ENCODE measurements around the gene CD27. TPM values are rescaled to one million over a fixed set of nuclear protein-coding genes. Genes with fewer than 3 reads are reported as not detected.
"Not testable (repeated sequence)": the region's sequence is repeated elsewhere in the genome, so short reads cannot be mapped to it uniquely, and the experiment has no call there.

Gene CD27
- total and polyA plus RNA-seq, 2 experiments from 2014 or later: 0.53 TPM; not detected in 1

DNA sequence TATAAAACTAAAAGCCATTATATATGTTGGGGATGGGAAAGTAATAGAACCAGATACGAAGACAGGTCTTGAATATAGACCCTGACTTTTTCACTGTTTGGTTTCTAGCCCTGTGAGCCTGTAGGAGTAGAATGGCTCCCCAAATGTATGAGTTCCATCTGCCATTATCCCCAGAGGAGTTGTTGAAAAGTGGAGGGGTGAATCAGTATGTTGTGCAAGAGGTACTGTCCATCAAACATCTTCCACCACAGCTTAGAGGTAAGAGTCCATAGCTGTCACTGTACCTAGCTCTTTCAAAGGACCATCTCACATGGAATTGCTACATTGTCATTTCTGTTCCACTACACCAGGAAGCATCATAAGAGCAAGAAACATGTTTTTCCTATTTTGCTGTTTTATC is 50.2 kb downstream of the CD27 start:
- Histone ChIP-seq H3F3A (replicated peaks; ENCODE audit: low read depth) (peaks cover 8% of the 10 kb centered on the region; the same call in 1 of the 2 replicates), H4K20me1 (replicated peaks; ENCODE audit: insufficient read depth) (peaks cover 14% of the 10 kb centered on the region), H3K27ac (ENCODE audit: low read depth) (no peak overlapping the region), H3K4me1 (ENCODE audit: insufficient read depth) (peaks cover 27% of the 10 kb centered on the region), H3K9me2 (ENCODE audit: insufficient read depth) (no peaks in the 10 kb centered on the region), H3K36me3 (ENCODE audit: insufficient read depth) (peaks cover 30% of the 10 kb centered on the region), H3K4me3 (peak overlapping the region; percentile 70), H3K4me2 (peak overlapping the region; percentile 81), H3K79me2 (replicated peaks; ENCODE audit: insufficient read depth) (peaks cover 66% of the 10 kb centered on the region), H3K27me3 (ENCODE audit: insufficient read depth) (no peaks in the 10 kb centered on the region), H2AFZ (no peak overlapping the region)
- no peak for ATAC-seq
- DNase-seq (ENCODE audit: low spot score): no peak
- Mint-ChIP-seq H3K4me1 (peaks cover 13% of the 10 kb centered on the region; the same call in 2 of the 3 replicates), H3K36me3 (ENCODE audit: low read depth) (peaks cover 57% of the 10 kb centered on the region), H3K27me3 (ENCODE audit: insufficient read depth, low read depth, poor library complexity) (no peaks in the 10 kb centered on the region), H3K4me3 (peak overlapping the region; percentile 97), H3K9me3 (no peaks in the 10 kb centered on the region), H3K27ac (no peak overlapping the region)
- no peak for TF ChIP-seq POLR2AphosphoS5 (IDR thresholded peaks at IDR 0.05; ENCODE audit: low read depth)
- TF ChIP-seq STAT1 (IDR thresholded peaks at IDR 0.05; ENCODE audit: unreplicated experiment): no peak
- no peak for TF ChIP-seq EZH2phosphoT487 (IDR thresholded peaks at IDR 0.05; ENCODE audit: unreplicated experiment)
- TF ChIP-seq EZH2 (IDR thresholded peaks at IDR 0.05; ENCODE audit: low read depth, unreplicated experiment): no peak
- TF ChIP-seq CREB1 (CRISPR knock-in tag; IDR thresholded peaks at IDR 0.05; ENCODE audit: low read depth): no peak
- TF ChIP-seq, protein P1, sequence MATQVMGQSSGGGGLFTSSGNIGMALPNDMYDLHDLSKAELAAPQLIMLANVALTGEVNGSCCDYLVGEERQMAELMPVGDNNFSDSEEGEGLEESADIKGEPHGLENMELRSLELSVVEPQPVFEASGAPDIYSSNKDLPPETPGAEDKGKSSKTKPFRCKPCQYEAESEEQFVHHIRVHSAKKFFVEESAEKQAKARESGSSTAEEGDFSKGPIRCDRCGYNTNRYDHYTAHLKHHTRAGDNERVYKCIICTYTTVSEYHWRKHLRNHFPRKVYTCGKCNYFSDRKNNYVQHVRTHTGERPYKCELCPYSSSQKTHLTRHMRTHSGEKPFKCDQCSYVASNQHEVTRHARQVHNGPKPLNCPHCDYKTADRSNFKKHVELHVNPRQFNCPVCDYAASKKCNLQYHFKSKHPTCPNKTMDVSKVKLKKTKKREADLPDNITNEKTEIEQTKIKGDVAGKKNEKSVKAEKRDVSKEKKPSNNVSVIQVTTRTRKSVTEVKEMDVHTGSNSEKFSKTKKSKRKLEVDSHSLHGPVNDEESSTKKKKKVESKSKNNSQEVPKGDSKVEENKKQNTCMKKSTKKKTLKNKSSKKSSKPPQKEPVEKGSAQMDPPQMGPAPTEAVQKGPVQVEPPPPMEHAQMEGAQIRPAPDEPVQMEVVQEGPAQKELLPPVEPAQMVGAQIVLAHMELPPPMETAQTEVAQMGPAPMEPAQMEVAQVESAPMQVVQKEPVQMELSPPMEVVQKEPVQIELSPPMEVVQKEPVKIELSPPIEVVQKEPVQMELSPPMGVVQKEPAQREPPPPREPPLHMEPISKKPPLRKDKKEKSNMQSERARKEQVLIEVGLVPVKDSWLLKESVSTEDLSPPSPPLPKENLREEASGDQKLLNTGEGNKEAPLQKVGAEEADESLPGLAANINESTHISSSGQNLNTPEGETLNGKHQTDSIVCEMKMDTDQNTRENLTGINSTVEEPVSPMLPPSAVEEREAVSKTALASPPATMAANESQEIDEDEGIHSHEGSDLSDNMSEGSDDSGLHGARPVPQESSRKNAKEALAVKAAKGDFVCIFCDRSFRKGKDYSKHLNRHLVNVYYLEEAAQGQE (IDR thresholded peaks at IDR 0.05; ENCODE audit: unreplicated experiment): no peak
- TF ChIP-seq JUNB (IDR thresholded peaks at IDR 0.05; ENCODE audit: unreplicated experiment): no peak
- TF ChIP-seq, protein P2, sequence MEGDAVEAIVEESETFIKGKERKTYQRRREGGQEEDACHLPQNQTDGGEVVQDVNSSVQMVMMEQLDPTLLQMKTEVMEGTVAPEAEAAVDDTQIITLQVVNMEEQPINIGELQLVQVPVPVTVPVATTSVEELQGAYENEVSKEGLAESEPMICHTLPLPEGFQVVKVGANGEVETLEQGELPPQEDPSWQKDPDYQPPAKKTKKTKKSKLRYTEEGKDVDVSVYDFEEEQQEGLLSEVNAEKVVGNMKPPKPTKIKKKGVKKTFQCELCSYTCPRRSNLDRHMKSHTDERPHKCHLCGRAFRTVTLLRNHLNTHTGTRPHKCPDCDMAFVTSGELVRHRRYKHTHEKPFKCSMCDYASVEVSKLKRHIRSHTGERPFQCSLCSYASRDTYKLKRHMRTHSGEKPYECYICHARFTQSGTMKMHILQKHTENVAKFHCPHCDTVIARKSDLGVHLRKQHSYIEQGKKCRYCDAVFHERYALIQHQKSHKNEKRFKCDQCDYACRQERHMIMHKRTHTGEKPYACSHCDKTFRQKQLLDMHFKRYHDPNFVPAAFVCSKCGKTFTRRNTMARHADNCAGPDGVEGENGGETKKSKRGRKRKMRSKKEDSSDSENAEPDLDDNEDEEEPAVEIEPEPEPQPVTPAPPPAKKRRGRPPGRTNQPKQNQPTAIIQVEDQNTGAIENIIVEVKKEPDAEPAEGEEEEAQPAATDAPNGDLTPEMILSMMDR (conservative IDR thresholded peaks at IDR 0.05; ENCODE audit: low read depth in 2 of 2): no peak

DNA sequence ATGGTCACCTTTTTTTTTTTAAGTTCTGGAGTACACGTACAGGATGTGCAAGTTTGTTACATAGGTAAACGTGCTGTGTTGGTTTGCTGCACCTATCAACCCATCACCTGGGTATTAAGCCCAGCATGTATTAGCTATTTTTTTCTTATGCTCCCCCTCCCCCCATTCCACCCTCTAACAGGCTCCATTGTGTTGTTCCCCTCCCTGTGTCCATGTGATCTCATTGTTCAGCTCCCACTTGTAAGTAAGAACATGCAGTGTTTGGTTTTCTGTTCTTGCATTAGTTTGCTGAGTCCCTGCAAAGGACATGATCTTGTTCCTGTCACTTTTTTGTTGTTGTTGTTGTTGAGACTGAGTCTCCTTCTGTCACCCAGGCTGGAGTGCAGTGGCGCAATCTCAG is 52.5 kb downstream of the CD27 start:
- Histone ChIP-seq H3K4me1 (ENCODE audit: insufficient read depth) (peaks cover 19% of the 10 kb centered on the region), H3K79me2 (replicated peaks; ENCODE audit: insufficient read depth) (peaks cover 76% of the 10 kb centered on the region), H4K20me1 (replicated peaks; ENCODE audit: insufficient read depth) (peaks cover 14% of the 10 kb centered on the region; the same call in 1 of the 2 replicates), H3K36me3 (ENCODE audit: insufficient read depth) (peaks cover 33% of the 10 kb centered on the region)
- Mint-ChIP-seq H3K27ac (peak overlapping the region; percentile 74; the same call in 1 of the 2 replicates), H3K36me3 (ENCODE audit: low read depth) (peaks cover 49% of the 10 kb centered on the region), H3K4me1 (peaks cover 10% of the 10 kb centered on the region; the same call in 2 of the 3 replicates)
- not testable (repeated sequence) for H3K27me3 Mint-ChIP-seq (ENCODE audit: insufficient read depth, low read depth, poor library complexity); H3K4me3 Mint-ChIP-seq; H3K4me3 ChIP-seq; H3K27ac ChIP-seq (ENCODE audit: low read depth); H3F3A ChIP-seq (replicated peaks; ENCODE audit: low read depth); H3K9me3 Mint-ChIP-seq; H2AFZ ChIP-seq; ATAC-seq; H3K4me2 ChIP-seq; H3K9me2 ChIP-seq (ENCODE audit: insufficient read depth); DNase-seq (ENCODE audit: low spot score); H3K27me3 ChIP-seq (ENCODE audit: insufficient read depth)
